ENCODE data around the gene ADH1A.

DNA sequence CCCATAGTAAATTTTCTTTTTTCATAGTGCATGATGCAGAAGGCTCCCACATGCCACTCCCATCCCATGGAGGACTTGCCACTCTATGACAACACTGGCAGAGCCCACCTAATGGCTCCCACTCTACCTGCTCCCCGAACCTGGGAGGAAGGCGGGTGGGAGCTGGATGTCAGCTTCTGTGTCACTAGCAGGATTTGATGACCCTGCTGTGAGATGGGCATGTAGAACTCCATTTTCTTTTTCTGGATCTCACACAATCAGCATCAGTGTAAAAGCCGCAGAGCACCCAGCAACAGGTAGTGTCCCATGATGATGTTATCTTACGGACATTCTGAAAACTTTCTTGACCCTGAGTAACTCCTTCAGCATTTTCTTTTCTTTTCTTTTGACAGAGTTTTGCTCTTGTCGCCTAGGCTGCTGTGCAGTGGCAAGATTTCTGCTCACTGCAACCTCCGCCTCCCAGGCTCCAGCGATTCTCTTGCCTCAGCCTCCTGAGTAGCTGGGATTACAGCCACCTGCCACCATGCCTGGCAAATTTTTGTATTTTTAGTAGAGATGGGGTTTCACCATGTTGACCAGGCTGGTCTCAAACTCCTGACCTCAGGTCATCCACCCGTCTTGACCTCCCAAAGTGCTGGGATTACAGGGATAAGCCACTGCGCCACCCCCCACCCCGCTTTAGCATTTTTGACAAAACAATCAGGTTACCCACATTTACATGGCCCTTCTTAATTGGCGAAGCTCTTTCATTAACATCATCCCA lies 15.0 kb upstream of the ADH1A start:
- TF ChIP-seq, protein P1, sequence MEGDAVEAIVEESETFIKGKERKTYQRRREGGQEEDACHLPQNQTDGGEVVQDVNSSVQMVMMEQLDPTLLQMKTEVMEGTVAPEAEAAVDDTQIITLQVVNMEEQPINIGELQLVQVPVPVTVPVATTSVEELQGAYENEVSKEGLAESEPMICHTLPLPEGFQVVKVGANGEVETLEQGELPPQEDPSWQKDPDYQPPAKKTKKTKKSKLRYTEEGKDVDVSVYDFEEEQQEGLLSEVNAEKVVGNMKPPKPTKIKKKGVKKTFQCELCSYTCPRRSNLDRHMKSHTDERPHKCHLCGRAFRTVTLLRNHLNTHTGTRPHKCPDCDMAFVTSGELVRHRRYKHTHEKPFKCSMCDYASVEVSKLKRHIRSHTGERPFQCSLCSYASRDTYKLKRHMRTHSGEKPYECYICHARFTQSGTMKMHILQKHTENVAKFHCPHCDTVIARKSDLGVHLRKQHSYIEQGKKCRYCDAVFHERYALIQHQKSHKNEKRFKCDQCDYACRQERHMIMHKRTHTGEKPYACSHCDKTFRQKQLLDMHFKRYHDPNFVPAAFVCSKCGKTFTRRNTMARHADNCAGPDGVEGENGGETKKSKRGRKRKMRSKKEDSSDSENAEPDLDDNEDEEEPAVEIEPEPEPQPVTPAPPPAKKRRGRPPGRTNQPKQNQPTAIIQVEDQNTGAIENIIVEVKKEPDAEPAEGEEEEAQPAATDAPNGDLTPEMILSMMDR (IDR thresholded peaks at IDR 0.05): no peak
- no peak for TF ChIP-seq POLR2A (IDR thresholded peaks at IDR 0.05)
